ENCODE results near the gene GLRA1.

GLRA1 gene

DNA sequence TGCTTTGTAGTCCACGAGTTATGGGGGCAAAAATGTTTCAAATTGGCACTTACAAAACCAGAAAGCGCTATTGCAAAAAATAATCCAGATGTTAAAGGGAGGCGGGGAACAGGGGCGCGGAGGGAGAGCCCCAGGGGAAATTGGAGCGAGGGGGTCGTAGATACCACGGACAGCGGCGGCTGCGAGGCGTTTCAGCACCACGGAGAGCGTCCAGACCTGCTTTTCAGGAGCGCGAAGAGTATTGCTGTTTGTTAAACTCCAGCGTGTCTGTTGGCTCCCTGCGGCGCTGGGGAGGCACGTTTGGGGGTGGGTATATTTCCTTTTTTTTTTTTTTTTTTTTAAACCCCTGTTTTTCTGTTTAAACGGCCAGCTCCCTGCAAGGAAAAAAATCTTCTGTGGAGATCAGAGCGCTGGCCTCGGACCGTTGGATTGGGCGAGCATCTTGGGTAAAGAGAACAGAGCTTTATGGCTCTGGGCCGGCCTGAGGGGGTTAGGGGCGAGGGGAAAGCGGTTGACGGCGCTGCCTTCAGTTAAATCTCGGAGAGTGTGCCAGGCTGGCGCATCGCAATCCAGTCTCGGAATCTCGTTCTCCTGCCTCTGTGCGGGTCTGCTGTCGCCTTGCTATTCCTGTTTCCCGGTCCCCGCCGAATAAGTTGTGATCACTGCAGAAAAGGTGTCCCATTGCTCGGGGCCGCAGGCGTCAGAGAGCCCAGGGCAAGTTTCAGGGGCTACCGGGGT, at the start of gene GLRA1:
Gene GLRA1 (minus strand): TSS at position 288 of the 738 bp plus-strand sequence. CDS start 302 bp downstream, outside the sequence.
- DNase-seq (ENCODE audit: low read depth in 2 of 2), result peak; percentile 36 to 51

DNA sequence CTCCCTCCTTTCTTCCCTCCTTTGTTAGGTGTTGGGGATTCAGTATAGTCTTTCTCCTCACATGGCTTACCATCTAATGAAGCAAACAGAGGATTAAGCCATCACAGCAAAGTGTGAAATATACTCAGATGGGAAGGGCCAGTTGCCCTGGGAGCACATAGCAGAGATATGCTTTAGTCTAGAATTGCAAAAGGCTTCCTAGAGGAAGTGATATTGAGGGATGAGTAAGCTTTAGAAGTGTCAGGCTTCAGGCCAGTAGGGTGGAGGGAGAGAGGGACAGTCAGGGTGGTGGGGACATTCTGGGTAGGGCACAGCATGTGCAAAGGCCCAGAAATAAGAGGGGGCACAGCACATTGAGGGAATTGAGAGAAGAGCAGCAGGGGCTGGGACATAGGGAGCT, 46.2 kb upstream of the GLRA1 start:
- no peak for DNase-seq (ENCODE audit: low read depth in 2 of 2)

DNA sequence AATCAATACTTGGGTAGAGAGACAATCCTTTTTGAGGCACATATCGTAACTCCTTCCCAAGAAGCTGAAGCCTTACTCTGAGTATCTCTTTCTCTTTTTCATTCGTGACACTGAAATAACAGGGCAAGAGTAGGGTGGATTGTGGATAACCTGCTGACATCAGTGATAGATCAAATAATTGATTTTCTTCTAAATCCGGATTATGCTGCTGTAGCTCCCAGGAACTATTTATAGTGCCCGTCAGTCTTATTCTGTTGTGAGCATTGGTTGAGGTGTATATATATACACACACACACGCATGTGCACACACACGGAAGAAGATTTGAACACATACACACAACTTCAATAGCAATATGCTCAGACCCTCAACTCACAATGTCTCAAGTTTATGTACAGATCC, 43.2 kb upstream of the GLRA1 start:
- no peak for DNase-seq (ENCODE audit: low read depth in 2 of 2)

DNA sequence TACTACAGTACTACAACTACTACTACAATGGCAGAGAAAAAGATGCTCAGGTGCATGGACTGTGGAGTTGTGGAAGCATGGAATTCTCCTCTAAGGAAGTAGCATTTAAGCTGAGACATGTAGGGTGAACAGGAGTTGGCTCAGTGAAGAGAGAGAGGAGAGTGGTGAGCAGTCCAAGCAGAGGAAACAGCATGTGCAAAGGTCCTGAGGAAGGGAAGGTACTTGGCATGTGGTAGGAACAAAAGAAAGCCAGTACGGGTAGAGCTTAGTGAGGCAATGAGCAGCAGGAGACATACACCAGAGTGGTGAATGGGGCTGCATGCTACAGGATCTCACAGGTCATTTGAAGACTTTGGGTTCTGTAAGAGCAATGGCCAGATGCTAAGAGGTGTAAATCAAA, 41.4 kb upstream of the GLRA1 start:
- DNase-seq (ENCODE audit: low read depth in 2 of 2), result no peak

DNA sequence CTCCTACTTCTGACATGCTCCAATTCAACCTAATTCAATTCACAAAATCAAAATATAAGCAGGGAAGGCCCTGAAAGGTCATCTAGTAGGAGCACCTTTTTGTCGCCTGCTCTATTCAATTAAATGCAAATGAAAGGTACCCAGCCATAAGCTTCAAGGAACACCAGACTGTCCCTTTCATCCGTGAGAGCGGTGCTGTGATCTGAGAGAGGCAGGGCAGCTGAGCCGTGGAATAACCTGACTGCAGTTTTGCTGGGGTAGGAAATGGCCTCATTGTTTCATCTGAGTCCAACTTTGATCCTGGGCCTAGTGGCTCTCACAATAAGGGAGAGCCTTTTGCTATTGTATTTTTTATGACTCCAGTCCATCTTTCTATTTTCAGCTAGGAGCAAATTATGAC, 39.8 kb upstream of the GLRA1 start:
- DNase-seq (ENCODE audit: low read depth in 2 of 2), result no peak

DNA sequence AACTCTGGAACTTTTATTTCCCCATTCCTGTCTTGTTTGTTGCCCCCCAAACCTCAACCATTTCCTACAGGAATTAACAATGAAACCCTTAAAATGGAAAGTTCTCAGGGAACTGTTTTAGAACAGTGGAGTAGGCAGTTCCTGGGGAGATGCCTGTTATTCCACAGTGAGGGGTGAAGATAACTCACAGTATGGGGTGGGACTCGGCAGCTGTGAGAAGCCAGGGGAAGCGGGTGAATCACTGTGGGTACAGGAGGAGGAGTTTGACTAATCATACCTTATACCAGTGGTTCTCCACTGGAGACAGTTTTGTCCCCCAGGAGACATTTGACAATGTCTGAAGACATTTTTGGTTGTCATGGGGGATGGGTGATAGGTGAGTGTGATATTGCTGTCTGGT, 36.9 kb upstream of the GLRA1 start:
- no peak for DNase-seq (ENCODE audit: low read depth in 2 of 2)

DNA sequence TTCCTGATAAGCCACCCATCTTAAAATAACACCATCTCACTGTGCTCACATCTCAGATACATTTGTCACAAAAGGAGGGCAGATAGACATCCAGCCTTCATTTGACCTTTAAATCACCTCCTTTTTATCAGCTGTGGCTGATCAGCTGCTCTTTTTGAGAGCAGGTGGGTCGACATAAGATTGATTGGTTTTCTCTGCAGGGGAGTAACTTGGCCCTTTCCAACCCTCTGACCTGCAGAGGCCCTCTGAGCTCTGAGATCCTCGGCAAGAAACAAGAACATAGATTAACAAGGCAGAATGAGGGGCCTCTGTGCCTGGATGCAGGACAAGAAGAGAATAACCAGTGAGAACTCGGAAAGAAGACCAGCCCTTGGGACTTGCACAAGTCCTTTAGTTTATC, 33.5 kb upstream of the GLRA1 start:
- no peak for DNase-seq (ENCODE audit: low read depth in 2 of 2)

DNA sequence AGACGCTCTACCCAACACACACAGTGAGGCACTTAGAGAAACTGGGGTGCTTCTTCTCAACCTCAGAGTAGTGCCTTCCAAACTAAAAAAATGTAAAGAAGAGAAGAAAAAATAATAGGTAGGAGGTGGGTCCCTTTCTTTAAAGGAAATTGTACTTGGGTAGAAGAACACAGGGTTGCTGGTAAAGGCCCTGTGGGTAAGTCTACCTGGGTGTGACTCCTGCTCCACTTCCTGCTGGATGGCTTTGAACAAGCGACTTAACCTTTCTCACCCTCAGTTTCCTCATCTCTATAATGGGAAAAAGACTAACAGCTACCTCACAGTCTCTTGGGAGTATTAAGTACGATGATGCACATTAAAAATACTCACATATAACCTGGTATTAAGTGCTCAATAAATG, 32.1 kb upstream of the GLRA1 start:
- no peak for DNase-seq (ENCODE audit: low read depth in 2 of 2)

DNA sequence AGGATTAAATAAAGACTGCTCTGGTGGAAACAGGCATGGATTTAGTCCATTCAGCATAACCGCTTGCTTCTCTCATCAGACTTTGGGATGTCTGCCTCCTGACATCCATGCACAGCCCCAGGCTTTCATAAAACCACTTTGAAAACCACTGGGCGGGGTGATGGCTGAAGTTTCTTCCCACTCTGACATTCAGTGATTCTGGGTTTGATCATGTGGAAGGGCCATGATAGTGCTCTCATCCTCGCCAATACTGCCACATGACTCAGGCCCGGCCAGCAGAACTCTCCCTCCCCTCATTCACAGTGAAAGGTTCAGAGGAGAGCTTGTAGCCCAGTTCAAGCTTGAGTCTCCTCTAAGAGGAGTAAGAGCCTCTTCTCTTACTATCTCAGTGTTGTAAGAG, 29.6 kb upstream of the GLRA1 start:
- DNase-seq (ENCODE audit: low read depth in 2 of 2), result no peak

DNA sequence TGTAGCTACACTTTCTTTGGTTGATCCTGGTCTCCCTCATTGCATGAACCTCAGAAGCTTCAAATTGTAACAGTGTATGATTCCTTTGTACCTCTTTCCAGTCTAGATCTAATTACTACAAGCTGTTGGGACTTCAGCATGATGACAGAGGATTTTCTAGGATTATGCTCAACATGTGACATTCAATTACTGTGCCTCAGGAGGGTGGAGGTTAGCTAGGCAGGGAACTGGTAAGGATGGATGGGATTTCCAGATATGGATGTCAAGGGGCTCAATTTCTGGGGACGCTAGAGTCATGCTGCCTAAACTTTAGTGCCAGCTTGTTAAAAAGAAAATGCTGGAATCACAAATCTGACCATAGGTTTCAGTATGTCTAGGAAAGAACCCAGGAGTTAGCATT, 29.2 kb upstream of the GLRA1 start:
- DNase-seq (ENCODE audit: low read depth in 2 of 2), result no peak

DNA sequence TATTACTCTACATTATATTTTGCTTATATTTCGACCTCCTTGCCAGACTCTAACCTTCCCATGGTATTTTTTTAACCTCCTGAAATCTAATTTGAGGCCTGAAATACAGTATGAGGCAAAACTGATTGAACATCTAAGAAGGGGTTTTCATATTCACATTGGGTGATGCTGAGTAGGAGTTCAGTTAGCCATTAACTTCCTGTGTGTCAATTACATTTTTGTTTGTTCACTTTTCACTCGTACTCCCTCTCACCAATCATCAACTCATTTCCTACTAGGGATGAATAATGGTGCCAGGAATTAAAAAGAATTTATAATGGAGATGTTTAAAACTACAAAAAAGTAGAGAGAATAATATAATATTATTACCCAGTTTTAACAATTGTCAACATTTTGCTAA, 27.6 kb upstream of the GLRA1 start:
- DNase-seq (ENCODE audit: low read depth in 2 of 2), result no peak

DNA sequence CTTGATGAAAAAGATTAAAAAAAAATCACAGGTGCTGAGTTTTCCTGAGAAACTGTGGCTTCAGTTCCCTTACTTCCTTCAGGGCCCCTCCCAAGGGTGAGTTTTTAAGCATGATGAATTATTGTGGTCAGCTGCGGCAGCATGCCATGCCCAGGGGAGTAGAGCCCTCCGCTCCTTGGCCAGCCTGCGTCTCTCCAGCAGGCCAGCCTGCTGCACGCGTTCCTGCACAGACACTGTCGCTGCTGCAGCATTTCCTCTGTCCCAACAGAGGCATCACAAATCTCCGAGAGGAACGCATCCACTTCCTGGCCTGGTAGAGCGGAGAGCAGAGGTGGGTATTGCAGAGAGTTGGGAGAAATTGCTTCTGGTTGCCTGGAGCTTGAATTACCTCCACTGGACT, 26.1 kb upstream of the GLRA1 start:
- no peak for DNase-seq (ENCODE audit: low read depth in 2 of 2)

DNA sequence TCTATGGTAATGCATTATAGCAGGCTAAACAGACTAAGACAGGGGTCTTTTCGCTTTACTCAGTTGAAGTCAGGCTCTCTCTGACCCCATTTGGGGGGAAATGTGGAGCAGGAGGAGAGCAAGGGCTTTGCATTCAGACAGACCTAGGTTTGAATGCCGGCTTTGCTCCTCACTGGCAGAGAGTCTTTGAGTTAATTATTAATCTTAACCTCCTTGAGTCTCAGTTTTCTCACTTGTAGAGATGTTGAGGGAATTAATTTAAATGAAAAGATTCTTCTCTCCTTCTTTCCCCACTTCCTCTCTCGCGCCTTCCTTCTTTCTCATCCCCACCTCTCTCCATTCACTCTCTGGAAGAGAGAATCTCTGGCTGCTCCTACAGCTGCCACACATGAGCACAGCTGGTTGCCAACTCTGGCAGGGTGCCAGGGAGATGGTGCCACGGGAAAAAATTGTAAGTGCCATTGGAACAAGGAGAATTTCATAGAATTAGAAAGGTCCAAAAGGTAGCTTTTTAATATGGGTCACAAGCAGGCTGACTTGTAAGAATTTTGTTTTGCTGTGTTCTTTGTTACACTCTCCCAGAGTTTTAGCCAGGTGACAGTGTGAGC, 25.2 kb upstream of the GLRA1 start:
- no peak for DNase-seq (ENCODE audit: low read depth in 2 of 2)

DNA sequence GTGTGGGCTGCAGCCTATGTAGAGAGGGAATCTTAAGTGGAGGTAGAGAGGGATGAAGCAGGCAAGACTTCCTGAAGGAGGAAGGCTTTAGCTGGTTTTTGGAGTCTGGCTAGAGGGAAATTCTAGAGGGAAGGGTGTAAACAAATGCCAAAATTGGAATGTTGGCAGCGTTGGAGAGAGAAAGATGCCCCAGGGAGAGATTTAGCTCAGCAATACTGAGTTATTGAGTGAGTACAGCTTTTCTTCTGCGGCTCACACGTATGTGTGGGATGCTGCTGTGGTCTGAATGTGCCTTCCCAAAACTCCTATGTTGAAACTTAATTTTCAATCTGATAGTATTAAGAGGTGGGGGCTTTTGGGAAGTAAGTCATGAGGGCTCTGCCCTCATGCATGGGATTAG, 24.5 kb upstream of the GLRA1 start:
- DNase-seq (ENCODE audit: low read depth in 2 of 2), result no peak

DNA sequence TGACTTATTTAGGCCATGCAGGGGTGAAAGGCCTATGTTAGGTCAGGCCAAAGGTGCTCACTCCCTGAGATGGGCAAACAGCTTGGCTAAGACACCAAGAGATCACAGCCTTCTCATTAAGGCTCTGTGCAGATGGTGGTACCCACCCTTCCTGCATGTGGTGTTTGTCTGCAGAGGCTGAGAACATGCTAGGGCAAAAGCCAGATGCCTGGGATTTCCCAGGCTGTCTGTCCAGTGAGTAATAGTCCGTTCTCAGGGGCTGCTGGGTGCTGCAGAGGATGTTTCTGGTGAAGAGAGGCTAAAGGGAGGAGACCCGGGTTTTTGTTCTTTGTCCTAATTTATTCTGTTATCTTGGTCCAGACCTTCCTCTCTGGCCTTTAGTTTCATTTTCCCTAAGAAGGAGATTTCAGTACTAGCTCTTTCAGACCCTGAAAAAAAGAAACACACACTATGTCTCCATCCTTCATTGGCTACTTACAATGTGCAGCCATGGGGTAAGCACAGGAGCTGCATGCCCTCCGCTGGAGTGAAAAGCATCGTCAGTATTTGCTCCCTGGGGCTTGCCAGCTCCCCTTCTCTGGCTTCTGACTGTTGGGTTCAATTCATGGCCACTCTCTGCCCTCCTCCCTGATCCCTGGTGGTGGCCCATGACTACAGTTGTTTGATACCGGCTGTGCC, 23.4 kb upstream of the GLRA1 start:
- no peak for DNase-seq (ENCODE audit: low read depth in 2 of 2)

DNA sequence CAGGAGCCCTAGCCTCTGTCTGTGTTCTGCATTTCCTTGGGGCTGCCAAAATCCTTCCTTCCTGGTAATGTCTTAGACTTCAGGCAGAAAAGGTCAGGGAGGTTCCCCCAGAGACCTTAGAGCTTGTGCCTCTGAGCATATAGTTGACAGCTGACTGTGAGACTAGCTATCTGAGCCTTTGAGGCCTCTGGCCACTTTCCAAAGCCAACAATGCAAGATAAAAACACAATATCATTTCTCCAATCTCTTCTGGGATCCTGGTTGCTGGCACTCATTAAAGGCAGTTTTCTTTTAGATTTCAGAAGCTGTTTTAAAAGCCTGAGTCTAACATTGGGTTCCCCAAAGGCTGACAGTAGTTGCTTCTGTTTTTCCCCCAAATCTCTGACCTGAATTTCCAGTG, 13.2 kb upstream of the GLRA1 start:
- no peak for DNase-seq (ENCODE audit: low read depth in 2 of 2)

DNA sequence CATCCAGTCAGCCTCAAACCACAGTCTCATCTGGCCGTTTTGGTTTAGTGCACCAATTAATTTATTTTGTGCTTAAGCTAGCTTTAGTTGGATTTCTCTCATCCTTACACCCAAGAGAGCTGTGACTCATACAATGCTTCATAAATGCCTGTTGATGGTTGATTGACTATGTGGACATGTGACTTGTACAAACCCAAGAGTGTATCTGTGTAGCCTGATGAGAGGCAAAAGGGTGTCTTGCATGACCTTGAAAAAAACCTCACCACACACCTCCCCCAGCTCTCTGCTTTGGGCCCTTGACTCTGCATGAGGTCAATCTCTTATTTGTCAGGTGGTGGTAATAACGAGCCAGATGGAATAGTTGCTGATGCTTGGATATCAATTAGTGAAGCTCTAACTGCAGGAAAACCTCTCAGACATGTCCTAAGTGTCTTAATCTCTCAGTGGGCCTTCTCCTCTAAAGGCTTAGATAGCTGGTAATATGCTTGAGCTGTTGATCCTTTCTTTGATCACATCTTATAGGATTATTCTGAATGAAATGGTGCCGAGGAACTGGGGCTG, 10.6 kb upstream of the GLRA1 start:
- DNase-seq (ENCODE audit: low read depth in 2 of 2), result no peak

DNA sequence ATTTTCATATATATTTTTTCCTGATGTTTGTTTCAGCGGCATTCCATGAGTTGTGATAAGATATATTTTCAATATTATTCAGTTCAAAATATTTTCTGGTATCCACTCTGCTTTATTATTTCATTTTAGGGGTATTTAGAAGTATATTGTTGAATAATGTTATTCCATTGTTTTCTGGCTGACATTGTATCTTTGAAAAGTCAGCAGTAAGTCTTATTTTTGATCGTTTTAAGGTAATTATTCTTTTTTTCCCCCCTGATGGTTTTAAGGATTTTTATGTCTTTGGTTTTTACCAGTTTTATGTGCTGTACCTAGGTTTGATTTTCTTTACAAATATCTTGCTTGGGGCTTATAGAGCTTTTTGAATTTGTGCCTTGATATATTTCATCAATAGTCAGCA, 6.6 kb upstream of the GLRA1 start:
- no peak for DNase-seq (ENCODE audit: low read depth in 2 of 2)

DNA sequence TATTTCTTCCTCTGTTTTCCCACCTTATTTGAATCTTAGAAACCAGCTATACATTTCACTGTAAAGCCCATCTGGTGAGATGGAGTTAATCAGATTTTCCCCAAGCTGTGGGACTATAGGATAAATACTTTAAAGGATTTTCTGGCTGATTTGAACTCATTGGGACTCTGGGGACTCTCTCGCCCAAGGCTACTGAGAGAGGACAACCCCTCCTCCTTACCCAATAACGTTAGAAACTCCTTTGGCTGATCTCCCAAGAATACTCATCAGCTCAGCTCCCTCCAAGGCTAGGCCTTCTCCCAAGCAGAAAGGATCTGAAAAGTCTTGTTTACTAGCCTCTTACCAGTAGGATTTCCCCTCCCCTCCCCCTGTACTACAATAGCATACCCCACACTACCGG, 1.5 kb upstream of the GLRA1 start:
- no peak for DNase-seq (ENCODE audit: low read depth in 2 of 2)

DNA sequence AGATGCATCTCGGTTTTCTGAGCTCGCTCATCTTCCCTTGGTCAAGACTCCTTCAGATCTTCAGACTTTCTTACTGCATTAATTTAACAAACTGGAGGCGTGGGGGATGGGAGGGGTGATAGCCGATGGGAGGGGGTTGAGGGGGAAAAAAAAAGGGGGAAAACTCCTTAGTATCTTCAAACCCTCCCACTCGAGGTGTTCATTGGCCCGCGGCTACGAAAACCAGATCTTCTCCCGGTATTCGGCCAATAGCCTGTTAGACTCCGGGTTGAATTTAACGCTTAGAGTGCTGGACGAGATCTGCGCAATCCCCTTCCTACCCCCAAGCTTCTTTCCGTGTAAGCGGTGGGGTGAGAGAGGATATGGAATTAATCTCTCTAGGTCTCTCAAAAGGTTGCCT, 689 bp upstream of the GLRA1 start:
- no peak for DNase-seq (ENCODE audit: low read depth in 2 of 2)

DNA sequence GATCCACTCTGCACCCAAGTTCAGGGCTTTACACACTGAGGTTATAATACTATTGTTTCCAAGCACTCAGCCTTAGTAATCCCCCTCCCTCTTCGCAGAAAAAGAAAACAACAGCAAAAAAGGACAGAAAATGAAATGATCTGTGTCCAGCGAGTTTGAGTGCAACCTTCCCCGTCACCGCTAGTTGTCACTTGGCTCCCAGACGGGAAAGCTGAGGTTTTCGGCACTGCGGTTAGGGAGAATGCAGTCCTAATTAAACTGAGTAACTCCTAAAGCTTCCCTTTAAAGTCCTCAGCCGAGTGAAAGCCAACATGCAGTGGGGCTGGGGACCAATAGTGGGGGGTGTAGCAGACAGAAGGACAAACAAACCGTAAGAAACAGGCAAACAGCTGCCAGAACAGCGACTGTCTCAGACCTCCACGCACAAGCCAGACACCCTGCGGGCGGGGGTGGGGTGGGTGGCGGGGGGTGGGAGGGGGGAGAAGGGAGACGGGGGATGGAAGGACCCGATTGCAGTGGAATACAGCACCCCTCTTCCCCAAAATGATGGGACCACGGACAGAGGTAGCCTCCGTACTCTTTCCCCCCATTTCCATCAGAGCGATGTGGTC, 680 bp downstream of the GLRA1 start:
- no peak for DNase-seq (ENCODE audit: low read depth in 2 of 2)

DNA sequence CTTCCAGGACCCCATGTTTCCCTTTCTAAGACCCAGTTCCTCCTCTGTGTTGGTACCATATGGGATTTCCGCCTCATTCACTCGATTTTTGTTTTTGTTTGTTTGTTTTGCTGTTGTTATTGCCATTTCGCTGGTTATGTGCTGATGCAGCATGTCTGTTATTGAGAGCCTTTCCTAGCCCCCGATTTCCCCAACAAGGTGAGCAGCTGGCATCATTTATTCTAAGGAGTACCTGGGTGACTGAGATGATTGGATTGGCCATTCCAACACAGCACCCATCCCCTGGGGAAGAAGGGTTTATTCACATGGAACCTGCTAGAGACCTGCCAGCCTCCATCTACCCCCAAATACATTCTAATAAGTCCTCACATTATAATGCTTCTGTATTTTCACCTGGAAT, 2.7 kb downstream of the GLRA1 start:
- DNase-seq (ENCODE audit: low read depth in 2 of 2), result no peak

DNA sequence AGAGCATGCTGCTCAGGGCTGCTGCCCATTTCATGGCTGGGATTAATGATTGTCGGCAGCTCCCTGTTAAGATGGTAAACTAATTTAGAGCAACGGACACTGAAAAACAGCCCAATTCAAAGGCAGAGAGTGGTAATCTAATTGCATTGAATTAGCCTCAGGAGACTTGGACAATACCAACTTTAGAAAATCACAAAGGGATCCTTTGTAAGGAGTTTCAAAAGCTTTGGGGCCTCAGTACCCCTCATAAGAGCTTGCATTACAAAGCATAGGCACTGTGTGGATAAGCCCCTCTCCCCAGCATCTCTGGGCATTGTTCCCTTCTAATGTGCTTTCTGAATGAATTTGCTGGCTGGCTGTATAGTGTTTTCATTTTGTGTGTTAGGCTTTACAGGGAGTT, 6.7 kb downstream of the GLRA1 start:
- no peak for DNase-seq (ENCODE audit: low read depth in 2 of 2)
